ENCODE measurements around the gene IDUA.

DNA sequence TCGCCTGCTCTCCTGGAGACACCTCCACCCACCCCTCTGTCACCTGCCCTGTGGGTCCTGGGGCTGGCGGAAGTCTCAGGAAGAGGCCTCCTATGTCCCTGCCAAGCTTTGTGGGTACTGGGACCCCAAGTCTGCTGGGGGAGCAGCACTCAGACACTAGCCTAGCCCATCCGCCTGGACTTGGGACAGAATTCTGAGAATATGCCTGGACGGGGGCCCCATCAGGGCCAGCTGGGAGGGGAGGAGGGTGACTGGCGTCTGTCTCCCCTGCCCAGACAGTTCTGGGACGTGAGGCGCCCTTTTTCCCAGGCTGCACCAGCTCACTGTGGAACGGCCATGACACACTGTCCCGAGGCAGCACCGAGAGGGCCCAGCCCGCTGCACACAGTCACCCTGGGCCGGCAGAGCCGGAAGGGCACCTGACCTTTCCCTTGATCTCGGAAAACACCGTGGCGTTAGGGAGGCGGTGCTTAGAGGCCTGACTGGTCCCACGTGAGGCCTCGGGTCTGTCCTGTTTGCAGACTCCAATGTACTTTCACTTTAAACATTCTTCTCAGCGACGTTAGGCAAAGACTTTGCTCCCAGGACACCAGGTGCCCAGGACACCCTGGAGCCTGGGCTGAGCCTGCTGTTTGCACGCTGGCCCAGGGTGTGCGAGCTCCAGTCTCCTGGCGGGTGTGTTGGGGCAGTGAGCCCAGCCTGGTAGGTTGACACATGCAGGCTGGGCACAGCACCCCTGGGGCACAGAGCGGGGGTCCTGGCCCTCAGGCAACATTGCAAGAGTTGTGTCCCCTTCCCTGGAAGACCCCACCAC is 5.7 kb downstream of the IDUA start:
- no peak for TF ChIP-seq EZH2 (IDR thresholded peaks at IDR 0.05; ENCODE audit: insufficient read depth, poor library complexity, severe bottlenecking)
- TF ChIP-seq EZH2phosphoT487 (IDR thresholded peaks at IDR 0.05; ENCODE audit: insufficient read depth, low read depth), result no peak
